GM04503 (cell line): Measurements from ENCODE around the gene RHAG.
"Not testable (repeated sequence)": the region's sequence is repeated elsewhere in the genome, so short reads cannot be mapped to it uniquely, and the experiment has no call there.

Experiments
- DNase-seq: peaks from one replicate; pipeline ENCODE4 v3.0.0-alpha.2; 2012; ENCODE audit warnings: low read depth

The RHAG gene

DNA sequence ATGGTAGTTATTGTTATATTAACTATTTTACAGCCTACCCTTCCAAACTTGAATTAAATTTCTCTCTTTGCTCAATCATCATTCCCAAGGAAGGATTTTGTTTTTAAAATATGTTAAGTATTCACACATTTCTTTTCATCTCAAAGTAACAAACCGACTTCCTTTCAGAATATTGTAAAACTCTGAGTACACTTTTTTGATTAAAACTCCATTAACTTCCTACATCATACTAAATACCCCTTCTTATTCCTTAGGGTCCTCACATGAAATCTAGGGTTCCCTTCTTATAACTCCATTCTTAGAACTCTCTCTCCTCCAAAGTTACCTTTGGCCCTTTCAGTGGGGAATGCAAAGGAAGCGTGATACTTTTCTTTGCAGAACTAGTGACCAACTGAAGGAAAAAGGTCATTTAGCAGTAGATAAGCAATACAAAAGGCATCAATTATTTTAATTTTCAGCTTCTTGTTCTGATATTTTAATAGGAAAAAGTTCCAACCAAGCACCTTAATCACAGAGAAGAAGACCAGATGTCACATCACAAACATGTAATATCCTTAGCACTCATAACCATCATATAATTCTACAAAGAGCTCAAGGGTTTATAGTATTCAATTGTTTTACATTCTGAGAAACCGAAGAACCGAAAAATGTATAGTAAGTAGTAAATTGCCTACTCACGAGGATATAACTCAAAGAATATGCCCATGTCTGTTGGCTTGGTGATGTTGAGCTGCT is 494 bp downstream of the RHAG start:
- DNase-seq: no peak

DNA sequence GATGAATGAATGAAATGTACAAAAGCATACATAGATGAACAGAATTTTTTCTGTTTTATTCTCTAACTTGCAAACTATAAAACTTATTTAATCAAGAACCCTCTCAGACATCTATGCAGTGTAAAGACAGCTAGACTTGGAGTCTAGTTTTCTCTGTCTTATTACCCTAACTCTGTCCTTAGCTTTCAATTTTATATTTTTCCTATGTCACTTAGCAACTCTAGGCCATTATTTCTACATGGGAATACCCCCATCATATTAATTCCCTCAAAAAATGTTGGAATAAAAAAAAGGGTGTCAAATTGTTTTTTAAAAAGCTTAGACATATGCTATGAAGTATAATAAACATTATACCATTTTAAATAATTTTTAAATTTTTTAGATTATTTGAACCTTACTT is 1.2 kb downstream of the RHAG start:
- DNase-seq: no peak

GRCh38 chr6:49634836-49635218 is 1.8 kb downstream of the RHAG start:
- DNase-seq: no peak

GRCh38 chr6:49634092-49634835 is 2.4 kb downstream of the RHAG start:
- no peak for DNase-seq

DNA sequence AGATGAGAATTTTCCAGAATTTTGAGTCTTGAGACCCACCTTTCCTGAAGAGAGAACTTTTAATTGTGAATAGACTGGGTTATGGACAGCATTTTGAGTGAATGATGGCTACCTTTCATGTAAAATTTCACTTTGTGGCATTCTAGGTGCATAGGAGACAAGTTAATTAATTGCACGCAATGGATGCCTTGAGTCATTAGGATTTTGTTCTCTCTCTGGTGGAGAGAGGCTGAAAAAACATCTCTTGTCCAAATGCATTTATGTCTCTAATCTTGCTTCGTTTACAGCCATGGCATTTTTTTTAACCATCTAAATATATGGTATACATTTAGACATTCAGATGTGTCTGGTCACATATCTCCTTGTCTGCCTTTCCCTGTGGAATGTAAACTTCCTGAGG is 3.1 kb downstream of the RHAG start:
- DNase-seq: no peak

- no peak for DNase-seq
Measured at GRCh38 chr6:49632727-49633126, 3.9 kb downstream of the RHAG start.

- not testable (repeated sequence) for DNase-seq
Measured at GRCh38 chr6:49629485-49630088, 7.1 kb downstream of the RHAG start.

DNA sequence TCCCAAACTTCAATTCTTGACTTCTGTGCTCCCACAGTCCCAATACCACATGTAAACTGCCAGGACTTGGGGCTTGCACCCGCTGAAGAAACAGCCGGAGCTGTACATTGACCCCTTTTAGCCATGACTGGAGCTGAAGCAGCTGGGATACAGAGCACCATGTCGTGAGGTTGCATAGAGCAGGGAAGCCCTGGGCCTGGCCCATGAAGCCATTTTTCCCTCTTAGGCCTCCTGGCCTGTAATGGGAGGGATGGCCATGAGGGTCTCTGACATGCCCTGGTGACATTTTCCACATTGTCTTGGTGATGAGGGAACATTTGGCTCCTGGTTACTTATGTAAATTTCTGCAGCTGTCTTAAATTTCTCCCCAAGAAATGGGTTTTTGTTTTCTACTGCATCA is 9.8 kb downstream of the RHAG start:
- no peak for DNase-seq

DNA sequence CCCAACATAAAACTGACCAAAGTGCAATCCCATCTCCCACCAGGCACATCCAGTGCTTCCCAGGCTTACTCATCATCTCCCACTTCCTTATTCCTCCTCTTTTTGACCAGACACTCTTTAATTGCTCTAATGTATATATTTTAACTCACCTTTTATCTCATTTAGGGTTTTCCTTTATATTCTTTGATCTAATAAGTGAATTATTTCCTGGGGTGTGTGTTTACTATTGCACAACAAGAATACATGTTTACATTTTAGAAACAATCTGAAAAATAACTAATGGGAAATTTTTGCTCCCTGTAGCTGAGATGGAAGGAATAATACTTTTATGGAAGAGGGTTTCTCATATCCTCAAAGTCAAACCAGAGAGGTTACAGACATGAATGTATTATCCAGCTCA is 18.4 kb downstream of the RHAG start:
- DNase-seq: no peak

GRCh38 chr6:49614144-49614543 is 22.5 kb downstream of the RHAG start:
- not testable (repeated sequence) for DNase-seq

- no peak for DNase-seq
Measured at GRCh38 chr6:49609285-49609684, 27.4 kb downstream of the RHAG start.

DNA sequence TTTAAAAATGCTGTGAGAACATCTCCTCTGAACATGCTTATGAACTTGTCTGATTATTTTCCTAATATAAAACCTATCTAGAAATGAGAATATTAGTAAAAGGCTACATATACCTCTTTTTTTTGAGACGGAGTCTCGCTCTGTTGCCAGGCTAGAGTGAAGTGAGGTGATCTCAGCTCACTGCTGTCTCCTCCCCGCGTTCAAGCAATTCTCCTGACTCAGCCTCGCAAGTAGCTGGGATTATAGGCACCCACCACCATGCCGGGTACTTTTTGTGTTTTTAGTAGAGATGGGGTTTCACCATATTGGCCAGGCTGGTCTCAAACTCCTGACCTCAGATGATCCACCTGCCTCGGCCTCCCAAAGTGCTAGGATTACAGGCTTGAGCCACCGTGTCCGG is 28.4 kb downstream of the RHAG start:
- DNase-seq: not testable (repeated sequence)

- DNase-seq: no peak
Measured at GRCh38 chr6:49607391-49607982, 29.2 kb downstream of the RHAG start.

GRCh38 chr6:49606721-49607390 is 29.8 kb downstream of the RHAG start:
- peak; percentile 21 for DNase-seq

- not testable (repeated sequence) for DNase-seq
Measured at GRCh38 chr6:49604080-49604479, 32.6 kb downstream of the RHAG start.

GRCh38 chr6:49587262-49587661 is 49.4 kb downstream of the RHAG start:
- not testable (repeated sequence) for DNase-seq

DNA sequence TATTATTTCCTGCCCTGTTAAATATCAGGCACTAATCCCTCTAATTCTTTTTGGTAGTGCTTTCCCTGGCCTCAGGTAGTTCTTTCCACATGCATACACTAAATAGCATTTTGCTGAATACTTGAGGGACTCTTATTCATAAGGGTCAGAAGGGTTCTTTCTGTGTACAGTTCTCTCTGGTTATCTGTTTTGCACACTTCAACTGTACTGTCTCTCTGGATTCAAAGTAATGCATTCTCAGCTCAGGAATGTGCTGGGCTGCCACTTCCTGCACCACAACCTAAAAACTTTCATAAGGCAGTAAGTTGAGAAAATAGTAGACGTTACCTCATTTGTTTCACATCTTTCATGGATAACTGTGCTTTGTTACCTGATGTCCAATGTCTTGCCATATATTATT is 54.1 kb downstream of the RHAG start:
- DNase-seq: no peak

GRCh38 chr6:49579649-49580048 is 57.0 kb downstream of the RHAG start:
- DNase-seq: no peak

DNA sequence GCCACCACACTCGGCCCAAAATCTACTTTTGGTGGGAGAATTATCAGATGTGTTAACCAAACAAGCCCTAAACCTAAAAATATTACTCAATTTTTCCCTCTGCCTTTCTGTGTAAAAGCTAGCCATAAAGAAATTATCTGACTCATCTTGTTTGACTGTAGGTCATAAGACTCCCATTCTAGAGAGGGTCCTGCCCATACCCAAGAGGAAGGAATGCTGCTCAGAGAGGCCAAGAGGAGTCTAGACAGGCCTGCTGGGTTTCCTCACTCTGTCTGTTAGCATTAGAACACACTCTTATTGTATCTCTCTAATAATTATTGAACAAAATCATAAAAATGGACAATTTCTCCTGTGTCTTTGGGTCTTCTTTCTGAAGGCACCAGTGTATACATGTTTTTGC is 60.0 kb downstream of the RHAG start:
- DNase-seq: no peak

DNA sequence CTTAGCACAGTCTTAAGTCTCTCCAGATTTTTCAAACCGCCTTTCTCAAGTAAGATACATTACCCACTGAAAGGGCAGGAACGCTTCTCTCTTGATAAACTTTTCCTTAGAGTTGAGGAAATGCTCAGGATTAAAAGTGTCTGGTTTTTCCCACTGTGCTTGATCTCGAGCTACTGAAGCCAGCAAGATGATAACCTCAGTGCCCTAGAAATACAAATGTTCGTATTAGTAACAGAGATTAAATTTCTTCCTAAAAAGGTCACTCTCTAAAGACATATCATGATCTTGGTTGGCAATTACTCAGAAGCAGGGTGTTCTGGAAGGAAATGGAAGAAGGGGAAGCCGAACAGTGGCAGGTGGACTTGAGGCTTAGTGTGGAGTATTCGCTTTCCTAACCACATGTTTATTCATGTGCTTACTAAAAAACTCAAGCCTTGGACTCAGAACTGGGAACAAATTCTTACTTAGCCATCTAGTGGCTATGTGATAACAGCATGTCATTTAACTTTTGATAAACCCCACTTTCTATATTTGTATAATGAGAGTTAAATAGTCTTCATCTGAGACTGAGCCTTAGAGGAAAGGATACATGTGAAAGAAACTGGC is 66.1 kb downstream of the RHAG start:
- no peak for DNase-seq

GRCh38 chr6:49565855-49566254 is 70.8 kb downstream of the RHAG start:
- DNase-seq: no peak

DNA sequence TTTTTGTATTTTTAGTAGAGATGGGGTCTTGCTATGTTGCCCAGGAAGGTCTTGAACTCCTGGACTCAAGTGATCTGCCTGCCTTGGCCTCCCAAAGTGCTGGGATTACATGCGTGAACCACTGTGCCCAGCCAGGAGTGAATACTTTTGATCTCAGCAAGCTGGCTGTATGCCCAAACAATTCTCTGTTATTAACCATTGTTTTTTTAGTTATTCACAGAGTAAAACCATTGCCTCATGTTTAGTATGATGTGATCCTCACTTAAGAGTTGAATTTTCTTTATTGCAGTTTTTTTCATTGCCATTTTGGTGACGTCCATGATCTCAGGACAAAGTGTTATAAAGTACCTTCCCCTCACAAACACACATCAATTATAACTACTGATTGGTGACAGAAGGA is 71.4 kb downstream of the RHAG start:
- no peak for DNase-seq
